H1 (cell line): Measurements from ENCODE around the gene TSSC4. TPM values are rescaled to one million over a fixed set of nuclear protein-coding genes. Genes with fewer than 3 reads are reported as not detected.

Experiments used
- CTCF ChIA-PET: fragments of 300-600 bp; sonication (Branson Sonifier 250); formaldehyde crosslinking; loops from one replicate; lab custom pipeline; 2021; ENCODE audit not compliant: partially characterized antibody; lab: Charles Lee
- POLR2A ChIA-PET: fragments of 300-600 bp; sonication (Branson Sonifier 250); formaldehyde crosslinking; loops from one replicate; lab custom pipeline; 2021; ENCODE audit warnings: inconsistent platforms; ENCODE audit not compliant: partially characterized antibody; lab: Charles Lee
- DNase-seq, 2 experiments: peaks; one replicate each; pipeline versions ENCODE4 v3.0.0 to v3.0.0-alpha.2; 2010 to 2022; ENCODE audit warnings: low spot score in 2 of 2, low read depth in 1 of 2, mixed read lengths in 1 of 2
- FAIRE-seq: peaks from 2 replicates; lab custom pipeline; 2011; peaks lifted over from hg19 to GRCh38; lab: Jason Lieb, UNC
- H2AFZ ChIP-seq: 2 replicates; pipeline ENCODE4 v1.8.1; 2012; ENCODE audit warnings: low read length, inconsistent platforms
- H2AK5ac ChIP-seq: 2 replicates; pipeline ENCODE4 v1.6.1; 2013; ENCODE audit warnings: low read depth, low read length
- H2BK120ac ChIP-seq: replicated peaks from 2 replicates; pipeline ENCODE3; 2013; ENCODE audit warnings: low read depth, low read length, inconsistent platforms
- H2BK12ac ChIP-seq: 2 replicates; pipeline ENCODE4 v1.6.1; 2013; ENCODE audit warnings: low read depth, low read length
- H2BK15ac ChIP-seq: 2 replicates; pipeline ENCODE4 v1.6.1; 2013; ENCODE audit warnings: low read length
- H2BK20ac ChIP-seq: 2 replicates; pipeline ENCODE4 v1.6.1; 2013; ENCODE audit warnings: low read length
- H2BK5ac ChIP-seq: 2 replicates; pipeline ENCODE4 v1.6.1; 2013; ENCODE audit warnings: low read depth, low read length
- H3K14ac ChIP-seq: 2 replicates; pipeline ENCODE4 v1.6.1; 2013; ENCODE audit warnings: inconsistent platforms; ENCODE audit not compliant: insufficient read length
- H3K18ac ChIP-seq: 2 replicates; pipeline ENCODE4 v1.6.1; 2013; ENCODE audit warnings: low read length; ENCODE audit errors: extremely low read depth
- H3K23ac ChIP-seq: 2 replicates; pipeline ENCODE4 v1.6.1; 2013; ENCODE audit warnings: inconsistent platforms; ENCODE audit not compliant: insufficient read length
- H3K23me2 ChIP-seq: 2 replicates; pipeline ENCODE4 v1.6.1; 2013; ENCODE audit warnings: low read depth, low read length
- H3K27ac ChIP-seq: 2 replicates; pipeline ENCODE4 v1.6.1; 2011; ENCODE audit warnings: low read depth, low read length, inconsistent platforms
- H3K27me3 ChIP-seq, 4 experiments: replicated peaks in 1 of 4; 1 replicate in 1 of 4; 2 replicates in 3 of 4; pipeline versions ENCODE4 v1.6.1 to v1.8.1; 2011 to 2013; ENCODE audit warnings: low read length in 3 of 4, mild to moderate bottlenecking in 3 of 4, inconsistent platforms in 2 of 4, mixed read lengths in 2 of 4, moderate library complexity in 1 of 4; ENCODE audit not compliant: control insufficient read depth in 3 of 4, insufficient read depth in 3 of 4; ENCODE audit errors: extremely low read depth in 1 of 4
- H3K36me3 ChIP-seq, 4 experiments: 2 replicates each; pipeline versions ENCODE4 v1.6.1 to v1.8.1; 2011 to 2013; ENCODE audit warnings: mild to moderate bottlenecking in 4 of 4, low read length in 3 of 4, moderate library complexity in 2 of 4, control low read depth in 1 of 4, inconsistent platforms in 1 of 4; ENCODE audit not compliant: insufficient read depth in 4 of 4, control insufficient read depth in 2 of 4
- H3K4ac ChIP-seq: replicated peaks from 2 replicates; pipeline ENCODE3; 2013; ENCODE audit warnings: low read length, low read depth, mixed read lengths, inconsistent platforms; ENCODE audit not compliant: insufficient read length
- H3K4me1 ChIP-seq, 4 experiments: replicated peaks in 1 of 4; 1 replicate in 1 of 4; 2 replicates in 3 of 4; pipeline versions ENCODE4 v1.6.1 to v1.8.1; 2011 to 2013; ENCODE audit warnings: low read length in 3 of 4, inconsistent platforms in 2 of 4, mixed read lengths in 1 of 4; ENCODE audit not compliant: insufficient read depth in 4 of 4, control insufficient read depth in 3 of 4
- H3K4me2 ChIP-seq, 2 experiments: 2 replicates each; pipeline versions ENCODE4 v1.6.1 to v1.8.1; 2011 to 2013; ENCODE audit warnings: low read depth in 2 of 2, low read length in 2 of 2, control low read depth in 1 of 2, inconsistent platforms in 1 of 2, mild to moderate bottlenecking in 1 of 2; ENCODE audit not compliant: insufficient read depth in 1 of 2
- H3K4me3 ChIP-seq, 4 experiments: fragments of 200-600, 300-600 bp in 1 of 4; sonication (generic), shearing (Covaris generic), sonication (Bioruptor Twin) in 1 of 4; 2 replicates each; pipeline versions ENCODE4 v1.5.1 to v1.8.1; 2011 to 2016; ENCODE audit warnings: low read length in 4 of 4, low read depth in 3 of 4, control low read depth in 2 of 4, inconsistent platforms in 2 of 4, mild to moderate bottlenecking in 2 of 4, mixed read lengths in 1 of 4, moderate library complexity in 1 of 4; ENCODE audit not compliant: insufficient read depth in 2 of 4; ENCODE audit errors: extremely low read depth in 1 of 4
- H3K56ac ChIP-seq: replicated peaks from 2 replicates; pipeline ENCODE3; 2013; ENCODE audit warnings: low read depth, mild to moderate bottlenecking, mixed read lengths, low read length, inconsistent platforms; ENCODE audit not compliant: insufficient read length
- H3K79me1 ChIP-seq: 2 replicates; pipeline ENCODE4 v1.6.1; 2013; ENCODE audit warnings: low read depth, low read length, control low read depth
- H3K79me2 ChIP-seq, 2 experiments: 2 replicates each; pipeline versions ENCODE4 v1.6.1 to v1.8.1; 2012 to 2013; ENCODE audit warnings: low read length in 2 of 2, mild to moderate bottlenecking in 2 of 2, inconsistent platforms in 1 of 2; ENCODE audit not compliant: insufficient read depth in 2 of 2, control insufficient read depth in 1 of 2
- H3K9ac ChIP-seq, 4 experiments: replicated peaks in 1 of 4; 1 replicate in 1 of 4; 2 replicates in 3 of 4; pipeline versions ENCODE4 v1.6.1 to v1.8.1; 2011 to 2013; ENCODE audit warnings: low read depth in 3 of 4, low read length in 3 of 4, control low read depth in 2 of 4, mild to moderate bottlenecking in 2 of 4, moderate library complexity in 2 of 4, inconsistent platforms in 1 of 4; ENCODE audit errors: extremely low read depth in 1 of 4
- H3K9me3 ChIP-seq, 2 experiments: 2 replicates each; pipeline versions ENCODE4 v1.6.1 to v1.8.1; 2012 to 2013; ENCODE audit warnings: mild to moderate bottlenecking in 2 of 2, moderate library complexity in 2 of 2, control low read depth in 1 of 2, inconsistent platforms in 1 of 2, low read depth in 1 of 2, low read length in 1 of 2, mixed read lengths in 1 of 2; ENCODE audit not compliant: insufficient read depth in 2 of 2
- H4K20me1 ChIP-seq, 2 experiments: replicated peaks in 1 of 2; 2 replicates each; pipeline versions ENCODE3 to v1.8.1; 2011 to 2013; ENCODE audit warnings: inconsistent platforms in 2 of 2, low read length in 2 of 2, mild to moderate bottlenecking in 1 of 2; ENCODE audit not compliant: insufficient read depth in 2 of 2, control insufficient read depth in 1 of 2
- H4K5ac ChIP-seq: 2 replicates; pipeline ENCODE4 v1.6.1; 2013; ENCODE audit warnings: low read length, low read depth, mixed read lengths, inconsistent platforms; ENCODE audit not compliant: insufficient read length
- H4K8ac ChIP-seq: 2 replicates; pipeline ENCODE4 v1.8.0; 2013; ENCODE audit warnings: mild to moderate bottlenecking, moderate library complexity, low read length, inconsistent platforms; ENCODE audit not compliant: insufficient read depth; ENCODE audit errors: extremely low read depth
- H4K91ac ChIP-seq: replicated peaks from 2 replicates; pipeline ENCODE3; 2013; ENCODE audit warnings: low read length, mixed read lengths, inconsistent platforms; ENCODE audit not compliant: insufficient read length
- TCF12 ChIP-seq: IDR thresholded peaks from 2 replicates; pipeline ENCODE4 v1.6.1; 2011; ENCODE audit warnings: low read depth, mild to moderate bottlenecking, low read length
- WGBS, 2 experiments: shearing (Covaris generic) in 1 of 2; methylation state at CpG; one replicate each; pipeline versions ENCODE4 v1.1.6 to v1.1.7; 2013 to 2015; ENCODE audit warnings: low lambda C conversion rate in 2 of 2, mixed read lengths in 2 of 2, inconsistent platforms in 1 of 2, low coverage in 1 of 2, missing lambda C conversion rate in 1 of 2; ENCODE audit not compliant: insufficient replicate concordance in 2 of 2, insufficient coverage in 1 of 2, insufficient read length in 1 of 2; ENCODE audit errors: extremely low coverage in 1 of 2, missing lambda C conversion rate in 1 of 2; 5-methylcytosine and 5-hydroxymethylcytosine counted together
- polyA plus RNA-seq, 7 experiments: library from polyadenylated mRNA; depleted of rRNA in 3 of 7; stranded (reverse) in 5 of 7; unstranded in 2 of 7; fragments of >200 nt in 5 of 7; fragments of 200-250 nt in 2 of 7; gene quantifications; 1 replicate in 5 of 7; 2 replicates in 1 of 7; 4 replicates in 1 of 7; pipeline versions ENCODE4 v1.2.1 to v1.2.3, GENCODE V29; 2011 to 2013; ENCODE audit warnings: missing spikeins in 2 of 7, mixed read lengths in 2 of 7
- total RNA-seq: library from RNA; stranded (reverse); fragmentation: NEBNext Ultra II Directional; extraction: Animal tissue kit (Norgen Biotek cat#: 25700); gene quantifications from 2 replicates; pipeline ENCODE4 v1.2.1, GENCODE V29; 2021

The TSSC4 gene
- total and polyA plus RNA-seq, 2 of the 8 experiments (the other 6 are each of a cell fraction or from before 2014, with no cell fraction given): 34.0 to 39.3 TPM

GRCh38 chr11:2355000-2355644 lies 45.4 kb upstream of the TSSC4 start:
- H3K27me3 ChIP-seq: no peaks in the 10 kb centered on the region
- H3K36me3 ChIP-seq: no peaks in the 10 kb centered on the region
- no peaks in the 10 kb centered on the region for H3K79me1 ChIP-seq
- no peak overlapping the region for H3K4ac ChIP-seq
- H2BK15ac ChIP-seq: no peak overlapping the region
- no peak overlapping the region for H2AK5ac ChIP-seq
- no peak overlapping the region for H4K5ac ChIP-seq
- WGBS, 2 experiments: 74% methylated on average over 7 of the region's 7 CpGs; no CpG with 5 or more reads in 1 of the 2 experiments
- H3K4me2 ChIP-seq: no peak overlapping the region
- no peaks in the 10 kb centered on the region for H3K4me1 ChIP-seq
- H4K8ac ChIP-seq: no peak overlapping the region
- no peak overlapping the region for H3K4me3 ChIP-seq
- H2BK20ac ChIP-seq: no peak overlapping the region
- no peaks in the 10 kb centered on the region for H3K23me2 ChIP-seq
- DNase-seq: no peak
- no peak overlapping the region for H2BK12ac ChIP-seq
- no peak overlapping the region for H3K9ac ChIP-seq
- H2BK5ac ChIP-seq: no peak overlapping the region
- H2BK120ac ChIP-seq: no peak overlapping the region
- H2AFZ ChIP-seq: no peak overlapping the region
- no peak for FAIRE-seq
- no peak overlapping the region for H3K23ac ChIP-seq
- H3K56ac ChIP-seq: no peak overlapping the region
- H4K20me1 ChIP-seq: no peaks in the 10 kb centered on the region
- H3K14ac ChIP-seq: no peak overlapping the region
- H3K18ac ChIP-seq: no peak overlapping the region
- ChIA-PET CTCF (interaction anchor here (2.6 kb wide), 1 partner anchor 50 kb away, joined by 6 read pairs; no protein-coding TSS in a partner anchor), POLR2A (no interaction called here)
- no peak overlapping the region for H4K91ac ChIP-seq
- no peak overlapping the region for H3K27ac ChIP-seq
- peaks cover 5 to 29% of the 10 kb centered on the region in 2 experiments; a peak in 2 of 4 replicates for H3K9me3 ChIP-seq
- H3K79me2 ChIP-seq: no peaks in the 10 kb centered on the region
- no peak for TF ChIP-seq TCF12
